Measurements from ENCODE around the gene ADAM15. TPM values are rescaled to one million over a fixed set of nuclear protein-coding genes. Genes with fewer than 3 reads are reported as not detected.

The ADAM15 gene
- total RNA-seq, 1 experiment from 2014 or later, result 30.6 TPM

DNA sequence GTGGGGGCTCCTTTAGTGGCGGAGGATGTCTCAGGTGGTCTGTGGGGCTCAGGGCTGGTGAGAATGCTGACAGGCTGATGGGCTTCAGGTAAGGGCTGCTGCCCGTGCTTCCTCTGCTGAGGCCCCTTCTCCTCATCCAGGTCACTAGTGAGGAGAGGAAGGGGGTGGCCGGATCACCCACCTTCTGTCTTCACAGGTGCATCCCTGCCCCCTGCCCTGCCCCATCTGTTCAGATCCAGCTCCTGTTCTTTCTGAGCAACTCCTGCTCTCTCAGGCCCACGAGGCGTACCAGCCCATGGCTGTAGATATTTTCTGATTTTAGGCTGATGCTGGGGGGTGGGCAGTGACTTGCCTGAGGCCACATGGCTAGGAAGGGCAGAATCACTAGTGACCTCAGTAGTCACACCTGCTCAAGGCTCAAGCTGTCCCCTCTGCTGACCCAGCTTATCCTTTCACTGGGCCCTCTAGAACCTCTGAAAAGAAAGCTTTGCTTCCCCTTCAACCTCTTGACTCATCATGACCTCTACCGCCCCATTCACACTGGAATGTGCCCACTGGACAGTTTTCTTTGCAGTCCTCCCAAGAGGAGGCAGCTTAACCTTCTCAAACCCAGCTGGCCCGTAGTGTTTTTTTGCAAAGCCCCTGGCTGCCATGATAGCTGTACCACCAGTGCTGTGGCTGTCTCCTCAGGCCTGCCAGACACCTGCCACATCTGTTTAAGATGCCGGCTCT, 32.3 kb upstream of the ADAM15 start:
- WGBS (ENCODE audit: extremely low coverage, insufficient read length, low lambda C conversion rate), result no CpG with 5 or more reads among the region's 8 CpGs
- H3K4ac ChIP-seq (ENCODE audit: low read depth, low read length), result no peak overlapping the region

More for the DNA sequence above, 32.3 kb upstream of the ADAM15 start:
- DNase-seq, result no peak
- Histone ChIP-seq H3K4me1 (ENCODE audit: insufficient read depth, low read length) (no peaks in the 10 kb centered on the region; the same call in 1 of the 2 replicates), H2AFZ (ENCODE audit: low read length) (no peak overlapping the region), H3K79me2 (ENCODE audit: insufficient read depth, low read length) (no peaks in the 10 kb centered on the region), H3K23ac (ENCODE audit: insufficient read length, low read depth, low read length) (no peak overlapping the region), H3K27me3 (ENCODE audit: insufficient read depth, low read length) (no peaks in the 10 kb centered on the region), H3K14ac (ENCODE audit: insufficient read depth, low read length) (no peak overlapping the region), H2BK20ac (ENCODE audit: low read depth, low read length, poor library complexity, severe bottlenecking) (no peak overlapping the region), H3K9ac (ENCODE audit: extremely low read depth, insufficient read length, low read length) (no peak overlapping the region), H3K56ac (ENCODE audit: insufficient read length, low read depth, low read length) (no peak overlapping the region), H2AK5ac (ENCODE audit: insufficient read length, low read length) (no peak overlapping the region), H4K91ac (ENCODE audit: insufficient read length, low read depth, low read length) (no peak overlapping the region), H3K27ac (ENCODE audit: insufficient read length, low read depth, low read length) (no peak overlapping the region), H2BK120ac (ENCODE audit: low read depth, low read length, poor library complexity, severe bottlenecking) (no peak overlapping the region), H4K5ac (ENCODE audit: insufficient read length, low read depth, low read length) (no peak overlapping the region), H3K23me2 (ENCODE audit: insufficient read length, low read depth, low read length, poor library complexity, severe bottlenecking) (no peaks in the 10 kb centered on the region), H3K4me2 (ENCODE audit: insufficient read depth, insufficient read length, low read length) (no peak overlapping the region), H4K20me1 (ENCODE audit: control insufficient read depth, insufficient read depth, insufficient read length) (no peaks in the 10 kb centered on the region), H3T11ph (ENCODE audit: low read length) (no peak overlapping the region), H2BK15ac (ENCODE audit: low read depth, low read length) (no peak overlapping the region), H2BK5ac (ENCODE audit: insufficient read length, low read length) (no peak overlapping the region), H4K8ac (replicated peaks; ENCODE audit: insufficient read length, low read depth, low read length) (no peak overlapping the region), H2BK12ac (ENCODE audit: insufficient read length, low read depth, low read length) (no peak overlapping the region), H3K79me1 (ENCODE audit: insufficient read depth, low read depth, low read length, poor library complexity, severe bottlenecking) (no peaks in the 10 kb centered on the region), H3K18ac (ENCODE audit: insufficient read length, low read depth, low read length) (no peak overlapping the region), H3K9me3 (ENCODE audit: control insufficient read depth, low read depth, low read length) (no peaks in the 10 kb centered on the region)
- Mint-ChIP-seq H3K9me3 (no peaks in the 10 kb centered on the region), H3K27me3 (ENCODE audit: low read depth) (peaks cover 9% of the 10 kb centered on the region), H3K4me1 (peaks cover 28 to 49% of the 10 kb centered on the region in 2 experiments), H3K36me3 (ENCODE audit: insufficient read depth in 1 of 3, low read depth in 3 of 3) (peaks cover 5 to 30% (median 18%) of the 10 kb centered on the region in 3 experiments; a peak in 6 of 7 replicates), H3K27ac (no peak overlapping the region), H3K4me3 (no peak overlapping the region; a peak in 1 of 5 replicates)
- TF ChIP-seq, protein P1, sequence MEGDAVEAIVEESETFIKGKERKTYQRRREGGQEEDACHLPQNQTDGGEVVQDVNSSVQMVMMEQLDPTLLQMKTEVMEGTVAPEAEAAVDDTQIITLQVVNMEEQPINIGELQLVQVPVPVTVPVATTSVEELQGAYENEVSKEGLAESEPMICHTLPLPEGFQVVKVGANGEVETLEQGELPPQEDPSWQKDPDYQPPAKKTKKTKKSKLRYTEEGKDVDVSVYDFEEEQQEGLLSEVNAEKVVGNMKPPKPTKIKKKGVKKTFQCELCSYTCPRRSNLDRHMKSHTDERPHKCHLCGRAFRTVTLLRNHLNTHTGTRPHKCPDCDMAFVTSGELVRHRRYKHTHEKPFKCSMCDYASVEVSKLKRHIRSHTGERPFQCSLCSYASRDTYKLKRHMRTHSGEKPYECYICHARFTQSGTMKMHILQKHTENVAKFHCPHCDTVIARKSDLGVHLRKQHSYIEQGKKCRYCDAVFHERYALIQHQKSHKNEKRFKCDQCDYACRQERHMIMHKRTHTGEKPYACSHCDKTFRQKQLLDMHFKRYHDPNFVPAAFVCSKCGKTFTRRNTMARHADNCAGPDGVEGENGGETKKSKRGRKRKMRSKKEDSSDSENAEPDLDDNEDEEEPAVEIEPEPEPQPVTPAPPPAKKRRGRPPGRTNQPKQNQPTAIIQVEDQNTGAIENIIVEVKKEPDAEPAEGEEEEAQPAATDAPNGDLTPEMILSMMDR (conservative IDR thresholded peaks at IDR 0.05), result no peak
